K562 (cell line): Measurements from ENCODE around the gene CLIC1. TPM values are rescaled to one million over a fixed set of nuclear protein-coding genes. Genes with fewer than 3 reads are reported as not detected.
A peak's percentile ranks its signal among the peaks of the same experiment; 100 is the strongest.

Source experiments
- ATF2 ChIP-seq: sonication (generic); formaldehyde crosslinking; IDR thresholded peaks from 2 replicates; pipeline ENCODE4 v1.8.1; 2022; ENCODE audit warnings: missing genetic modification reagents
- CAMTA2 ChIP-seq: fragments of 250-450 bp; sonication (Bioruptor Pico); conservative IDR thresholded peaks from 2 replicates; pipeline ENCODE4 v1.5.1; 2022
- CBX2 ChIP-seq: fragments of 200-600 bp; sonication (generic); IDR thresholded peaks from one replicate; pipeline ENCODE4 v1.6.1; 2012; ENCODE audit warnings: mild to moderate bottlenecking, low read length, inconsistent platforms; ENCODE audit not compliant: insufficient read depth, poor library complexity, severe bottlenecking
- E2F4 ChIP-seq: sonication (generic); formaldehyde crosslinking; IDR thresholded peaks from 2 replicates; pipeline ENCODE4 v1.8.0; 2022; ENCODE audit warnings: mild to moderate bottlenecking, low read depth, missing genetic modification reagents
- ELF1 ChIP-seq: fragments of 200-800 bp; sonication (Bioruptor generic); IDR thresholded peaks from 2 replicates; pipeline ENCODE4 v1.6.1; 2016; ENCODE audit warnings: missing genetic modification characterization, missing compliant biosample characterization
- HNRNPK ChIP-seq: fragments of 200-400 bp; formaldehyde crosslinking; IDR thresholded peaks from one replicate; pipeline ENCODE4 v1.6.1; 2018; ENCODE audit warnings: mild to moderate bottlenecking, low read depth, low read length; ENCODE audit not compliant: poor library complexity, severe bottlenecking
- ILK ChIP-seq: fragments of 450-650 bp; IDR thresholded peaks from 2 replicates; pipeline ENCODE4 v1.6.1; 2016; ENCODE audit warnings: missing genetic modification characterization, low read depth, mild to moderate bottlenecking, missing compliant biosample characterization, moderate library complexity, borderline replicate concordance
- NR2C1 ChIP-seq, 2 experiments: fragments of 450-650 bp; IDR thresholded peaks; 2 replicates each; pipeline ENCODE4 v1.6.1; 2017; ENCODE audit warnings: mild to moderate bottlenecking in 2 of 2, antibody characterized with exemption in 1 of 2, inconsistent platforms in 1 of 2, missing compliant biosample characterization in 1 of 2, missing genetic modification characterization in 1 of 2
- PPARD ChIP-seq: fragments of 250-450 bp; sonication (Bioruptor Pico); IDR thresholded peaks from 2 replicates; pipeline ENCODE4 v1.8.0; 2022; ENCODE audit warnings: inconsistent platforms, mild to moderate bottlenecking, moderate library complexity
- PRPF4 ChIP-seq: fragments of 200-400 bp; formaldehyde crosslinking; IDR thresholded peaks from one replicate; pipeline ENCODE4 v1.6.1; 2017; ENCODE audit warnings: low read length, low read depth, mild to moderate bottlenecking; ENCODE audit not compliant: insufficient read depth, poor library complexity, severe bottlenecking
- RBFOX2 ChIP-seq: fragments of 200-400 bp; formaldehyde crosslinking; IDR thresholded peaks from 2 replicates; pipeline ENCODE4 v1.6.1; 2017; ENCODE audit warnings: low read depth, mild to moderate bottlenecking, low read length, moderate library complexity
- SMAD4 ChIP-seq: fragments of 250-450 bp; sonication (Bioruptor Pico); conservative IDR thresholded peaks from 2 replicates; pipeline ENCODE4 v1.8.0; 2021; ENCODE audit warnings: inconsistent platforms, mild to moderate bottlenecking, moderate library complexity
- ZBTB1 ChIP-seq: sonication (generic); formaldehyde crosslinking; IDR thresholded peaks from 2 replicates; pipeline ENCODE4 v1.8.1; 2023; ENCODE audit warnings: missing genetic modification reagents, low read depth, mild to moderate bottlenecking, borderline replicate concordance
- ZC3H4 ChIP-seq: sonication (generic); formaldehyde crosslinking; IDR thresholded peaks from 2 replicates; pipeline ENCODE4 v1.9.0; 2021; ENCODE audit warnings: missing genetic modification reagents, borderline replicate concordance
- ZNF12 ChIP-seq: sonication (generic); formaldehyde crosslinking; IDR thresholded peaks from 2 replicates; pipeline ENCODE4 v1.4.0; 2020; ENCODE audit warnings: mild to moderate bottlenecking, missing genetic modification reagents
- ZNF133 ChIP-seq: fragments of 250-450 bp; sonication (Bioruptor Pico); IDR thresholded peaks from 2 replicates; pipeline ENCODE4 v1.4.0; 2020; ENCODE audit warnings: mild to moderate bottlenecking
- ZNF77 ChIP-seq: fragments of 250-450 bp; sonication (Bioruptor Pico); IDR thresholded peaks from 2 replicates; pipeline ENCODE4 v1.5.0; 2020
- ZNF778 ChIP-seq: fragments of 450-650 bp; formaldehyde crosslinking; IDR thresholded peaks from 2 replicates; pipeline ENCODE4 v1.4.0; 2020; ENCODE audit warnings: mild to moderate bottlenecking, moderate library complexity
- polyA plus RNA-seq, 8 experiments: library from polyadenylated mRNA; depleted of rRNA in 4 of 8; stranded (reverse) in 5 of 8; unstranded in 3 of 8; fragments of >200 nt; fragmentation: Nextera tagmentation in 2 of 8; fragmentation: Illumina TruSeq in 1 of 8; extraction: Ambion mirVana in 2 of 8; extraction: Trizol in 1 of 8; gene quantifications; 2 replicates each; pipeline versions ENCODE4 v1.2.1 to v1.2.3, GENCODE V29; 2011 to 2014; ENCODE audit warnings: inconsistent platforms in 1 of 8, missing spikeins in 1 of 8
- total RNA-seq, 7 experiments: library from RNA; depleted of rRNA in 6 of 7; stranded (reverse); fragments of >200 nt in 6 of 7; fragmentation: Illumina TruSeq in 2 of 7; extraction: Trizol in 2 of 7; gene quantifications; 2 replicates each; pipeline versions ENCODE4 v1.2.1 to v1.2.3, GENCODE V29; 2011 to 2021; ENCODE audit warnings: low replicate concordance in 1 of 7
- TF ChIP-seq, protein P1 (sequence below): sonication (generic); formaldehyde crosslinking; IDR thresholded peaks from 2 replicates; pipeline ENCODE4 v1.8.0; 2022; ENCODE audit warnings: missing genetic modification reagents, mild to moderate bottlenecking, borderline replicate concordance
- TF ChIP-seq, protein P2 (sequence below): sonication (generic); formaldehyde crosslinking; IDR thresholded peaks from 2 replicates; pipeline ENCODE4 v1.8.0; 2022; ENCODE audit warnings: mild to moderate bottlenecking, missing genetic modification reagents

Gene CLIC1
- total and polyA plus RNA-seq, 9 of the 15 experiments (the other 6 are each of a cell fraction or from before 2014, with no cell fraction given) = 1,267 to 2,419 (median 1,808) TPM

DNA sequence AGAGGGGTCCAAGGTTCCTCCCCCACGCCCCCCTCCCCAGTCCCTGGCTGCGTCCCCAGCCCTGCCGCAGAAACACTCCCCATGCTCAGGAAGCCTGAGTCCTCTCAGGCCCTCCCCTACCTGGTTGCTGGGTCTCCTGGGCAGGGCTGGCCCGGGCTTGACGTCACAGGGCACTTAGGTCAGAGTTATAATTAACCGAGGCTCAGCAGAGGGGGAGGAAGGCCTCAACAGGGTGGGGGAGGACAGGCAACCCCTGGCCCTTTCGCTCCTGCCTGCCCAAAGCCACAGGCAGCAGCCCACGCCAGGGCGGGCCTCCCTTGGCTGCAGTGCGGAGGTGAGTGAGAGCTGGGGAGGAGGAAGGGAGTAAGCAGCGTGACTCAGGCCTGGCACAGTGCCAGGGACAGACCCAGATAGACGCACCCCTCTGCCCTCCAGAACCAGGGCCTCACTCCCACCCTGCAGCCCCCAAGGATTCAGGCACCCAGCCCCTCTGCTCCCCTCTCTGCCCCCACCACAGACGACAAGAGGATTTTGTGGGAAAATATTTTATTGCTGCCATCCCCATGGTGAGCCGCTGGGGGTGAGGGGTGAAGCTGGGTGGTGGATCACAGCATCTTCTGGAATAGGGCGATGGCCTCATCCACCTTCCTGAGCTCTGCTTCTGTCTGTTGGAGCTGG is 40.8 kb upstream of the CLIC1 start, which contains the start of gene VWA7 (continued):
- TF ChIP-seq ZC3H4 = no peak
- TF ChIP-seq ZBTB1 (CRISPR knock-in tag) = peak; percentile 57; the same call in 1 of the 2 replicates
- TF ChIP-seq NR2C1 (IDR thresholded peaks at IDR 0.05) = no peak
- TF ChIP-seq NR2C1 (tag; IDR thresholded peaks at IDR 0.05) = peak; percentile 77
- TF ChIP-seq PRPF4 = no peak
- no peak for TF ChIP-seq CBX2
- peak; percentile 94 for TF ChIP-seq SMAD4
- TF ChIP-seq, protein P1, sequence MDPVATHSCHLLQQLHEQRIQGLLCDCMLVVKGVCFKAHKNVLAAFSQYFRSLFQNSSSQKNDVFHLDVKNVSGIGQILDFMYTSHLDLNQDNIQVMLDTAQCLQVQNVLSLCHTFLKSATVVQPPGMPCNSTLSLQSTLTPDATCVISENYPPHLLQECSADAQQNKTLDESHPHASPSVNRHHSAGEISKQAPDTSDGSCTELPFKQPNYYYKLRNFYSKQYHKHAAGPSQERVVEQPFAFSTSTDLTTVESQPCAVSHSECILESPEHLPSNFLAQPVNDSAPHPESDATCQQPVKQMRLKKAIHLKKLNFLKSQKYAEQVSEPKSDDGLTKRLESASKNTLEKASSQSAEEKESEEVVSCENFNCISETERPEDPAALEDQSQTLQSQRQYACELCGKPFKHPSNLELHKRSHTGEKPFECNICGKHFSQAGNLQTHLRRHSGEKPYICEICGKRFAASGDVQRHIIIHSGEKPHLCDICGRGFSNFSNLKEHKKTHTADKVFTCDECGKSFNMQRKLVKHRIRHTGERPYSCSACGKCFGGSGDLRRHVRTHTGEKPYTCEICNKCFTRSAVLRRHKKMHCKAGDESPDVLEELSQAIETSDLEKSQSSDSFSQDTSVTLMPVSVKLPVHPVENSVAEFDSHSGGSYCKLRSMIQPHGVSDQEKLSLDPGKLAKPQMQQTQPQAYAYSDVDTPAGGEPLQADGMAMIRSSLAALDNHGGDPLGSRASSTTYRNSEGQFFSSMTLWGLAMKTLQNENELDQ (CRISPR knock-in tag) = no peak
- TF ChIP-seq CAMTA2 = 0 out of 2 replicates have a peak, but pooled peaks have one; percentile 78
- TF ChIP-seq ILK (tag) = no peak
- 0 out of 2 replicates have a peak, but pooled peaks have one; percentile 23 for TF ChIP-seq ZNF77 (CRISPR knock-in tag)
- peak; percentile 80 for TF ChIP-seq RBFOX2
- no peak for TF ChIP-seq ZNF133 (CRISPR knock-in tag)
- TF ChIP-seq ZNF12 (CRISPR knock-in tag) = no peak
- TF ChIP-seq ATF2 (CRISPR knock-in tag) = peak; percentile 90
- TF ChIP-seq E2F4 = no peak
- TF ChIP-seq, protein P2, sequence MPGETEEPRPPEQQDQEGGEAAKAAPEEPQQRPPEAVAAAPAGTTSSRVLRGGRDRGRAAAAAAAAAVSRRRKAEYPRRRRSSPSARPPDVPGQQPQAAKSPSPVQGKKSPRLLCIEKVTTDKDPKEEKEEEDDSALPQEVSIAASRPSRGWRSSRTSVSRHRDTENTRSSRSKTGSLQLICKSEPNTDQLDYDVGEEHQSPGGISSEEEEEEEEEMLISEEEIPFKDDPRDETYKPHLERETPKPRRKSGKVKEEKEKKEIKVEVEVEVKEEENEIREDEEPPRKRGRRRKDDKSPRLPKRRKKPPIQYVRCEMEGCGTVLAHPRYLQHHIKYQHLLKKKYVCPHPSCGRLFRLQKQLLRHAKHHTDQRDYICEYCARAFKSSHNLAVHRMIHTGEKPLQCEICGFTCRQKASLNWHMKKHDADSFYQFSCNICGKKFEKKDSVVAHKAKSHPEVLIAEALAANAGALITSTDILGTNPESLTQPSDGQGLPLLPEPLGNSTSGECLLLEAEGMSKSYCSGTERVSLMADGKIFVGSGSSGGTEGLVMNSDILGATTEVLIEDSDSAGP = no peak
- TF ChIP-seq PPARD (CRISPR knock-in tag) = no peak
- no peak for TF ChIP-seq HNRNPK
- TF ChIP-seq ZNF778 (CRISPR knock-in tag) = no peak
- no peak for TF ChIP-seq ELF1
